DMS153 (cell line): ENCODE measurements around the gene KRT38.
"Not testable (repeated sequence)": the region's sequence is repeated elsewhere in the genome, so short reads cannot be mapped to it uniquely, and the experiment has no call there.

Experiments
- DNase-seq: peaks from one replicate; lab custom pipeline; 2025; lab: John Stamatoyannopoulos, UW

Gene KRT38

DNA sequence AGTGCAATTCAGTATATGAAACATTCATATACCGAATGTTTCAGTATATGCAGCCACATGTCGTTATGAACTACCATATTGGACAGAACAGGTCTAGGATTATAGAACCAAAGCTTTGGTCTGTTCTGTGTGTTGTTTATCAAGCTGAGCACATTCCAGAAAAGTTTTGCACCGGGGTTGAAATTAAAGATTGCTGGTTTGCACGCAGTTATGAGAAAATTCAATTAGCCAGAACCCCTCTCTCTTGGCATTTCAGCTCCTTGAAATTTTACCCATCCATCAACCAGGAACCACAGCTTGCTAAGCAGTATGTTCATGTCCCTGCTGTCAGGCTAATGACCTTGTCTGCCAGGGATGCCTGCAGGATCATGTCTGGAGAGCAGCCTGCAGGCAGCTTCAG lies 16.9 kb upstream of the KRT38 start:
- DNase-seq, result no peak

DNA sequence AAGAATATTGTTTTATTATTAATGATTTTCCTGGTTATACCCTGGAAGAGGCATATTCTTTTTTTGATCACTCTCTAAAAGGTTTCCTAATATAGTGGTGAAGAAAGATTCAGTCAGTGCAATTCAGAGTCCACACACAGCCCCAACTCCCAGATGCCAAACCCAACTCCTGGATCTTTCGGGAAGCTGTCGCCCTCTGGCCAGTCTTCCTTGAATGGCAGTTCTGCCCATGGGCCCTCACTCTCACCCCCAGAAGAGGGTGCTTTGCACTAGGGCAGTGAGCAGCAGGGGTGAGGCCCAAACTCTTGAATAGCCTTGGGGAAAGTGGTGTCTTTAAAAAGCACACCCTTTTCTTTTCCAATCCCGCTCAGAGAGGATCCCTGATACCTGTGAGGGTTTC lies 15.4 kb upstream of the KRT38 start:
- no peak for DNase-seq

GRCh38 chr17:41455236-41455635 lies 14.5 kb upstream of the KRT38 start:
- DNase-seq, result no peak

DNA sequence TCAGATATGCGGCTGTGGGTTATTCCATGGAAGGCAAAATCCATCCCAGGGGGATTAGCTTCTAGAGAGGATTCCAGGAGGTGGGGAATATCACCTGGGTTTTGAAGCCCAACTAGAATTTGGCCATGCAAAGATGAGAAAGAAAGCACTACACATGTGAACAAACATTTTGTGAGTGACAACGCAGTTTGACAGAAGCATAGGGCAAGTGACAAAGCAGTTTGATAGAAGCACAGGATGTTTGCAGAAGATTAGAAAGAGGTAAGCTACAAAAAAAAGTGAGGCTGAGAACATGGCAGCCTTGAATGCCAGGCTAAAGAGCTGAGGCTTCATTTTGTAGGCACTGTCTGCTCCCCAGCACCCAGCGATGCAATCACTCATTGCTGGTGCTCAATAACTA lies 12.3 kb upstream of the KRT38 start:
- no peak for DNase-seq

GRCh38 chr17:41452281-41452680 lies 11.5 kb upstream of the KRT38 start:
- DNase-seq, result no peak

GRCh38 chr17:41451154-41451728 lies 10.5 kb upstream of the KRT38 start:
- no peak for DNase-seq

- no peak for DNase-seq
Measured at GRCh38 chr17:41449008-41449407, 8.2 kb upstream of the KRT38 start.

- DNase-seq, result no peak
Measured at GRCh38 chr17:41448506-41448905, 7.7 kb upstream of the KRT38 start.

- no peak for DNase-seq
Measured at GRCh38 chr17:41446806-41447205, 6.0 kb upstream of the KRT38 start.

DNA sequence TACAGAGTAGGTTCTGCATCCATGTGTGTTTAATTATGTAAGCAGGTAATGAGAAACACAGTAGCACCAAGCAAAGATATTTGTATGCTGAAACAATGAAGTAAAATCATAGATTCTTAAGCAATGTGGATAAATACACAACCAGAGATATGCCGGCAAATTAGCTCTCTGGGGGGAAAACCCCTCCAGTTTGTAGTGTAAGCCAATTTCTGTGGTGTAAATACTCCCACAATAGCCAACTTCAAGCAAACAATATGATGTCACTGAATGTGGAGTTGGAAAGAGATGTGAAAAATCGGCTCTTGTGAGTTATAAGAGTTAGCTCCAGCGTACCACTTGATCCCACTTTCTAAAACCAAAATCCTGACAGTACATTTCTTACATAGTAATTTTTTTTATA lies 3.9 kb upstream of the KRT38 start:
- DNase-seq, result no peak

GRCh38 chr17:41444186-41444585 lies 3.4 kb upstream of the KRT38 start:
- DNase-seq, result no peak

GRCh38 chr17:41442739-41443138 lies 2.0 kb upstream of the KRT38 start:
- DNase-seq, result no peak

DNA sequence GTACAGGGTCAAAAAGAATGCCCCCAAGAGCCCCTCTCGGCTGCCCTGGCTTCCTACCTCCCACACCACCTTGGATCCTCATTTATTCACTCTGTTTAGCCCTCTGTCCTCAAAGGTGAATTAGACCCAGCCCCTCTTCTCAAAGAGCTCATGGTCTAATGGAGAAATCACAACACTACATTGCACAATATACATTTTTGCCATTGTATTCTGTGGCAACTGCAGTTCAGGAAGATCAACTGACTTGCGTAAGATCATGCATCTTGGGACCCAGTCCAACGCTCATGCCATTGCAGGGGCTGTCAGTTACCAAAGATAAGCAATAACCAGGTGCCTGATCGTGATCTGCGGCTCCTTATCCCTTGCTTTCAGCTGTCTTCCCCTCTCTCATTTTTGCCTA lies 1.4 kb downstream of the KRT38 start:
- DNase-seq, result no peak

DNA sequence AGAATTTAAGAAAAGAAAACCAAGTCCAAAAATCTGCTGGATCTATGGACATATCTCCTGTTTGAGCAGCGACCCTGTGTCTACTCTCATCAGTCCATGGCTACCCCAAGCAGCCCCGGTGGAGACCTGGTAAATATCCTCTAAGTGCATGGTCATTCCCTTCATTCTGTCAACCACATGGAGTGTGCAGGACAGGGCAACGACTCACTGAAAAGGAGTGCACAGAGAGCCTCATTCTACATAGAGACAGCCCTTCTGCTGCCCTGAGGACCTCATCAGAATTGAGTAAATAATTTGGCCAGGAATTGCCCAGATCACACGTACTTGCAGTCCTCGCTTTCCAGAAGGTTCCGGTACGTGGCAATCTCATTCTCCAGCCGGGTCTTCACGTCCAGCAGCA lies 3.0 kb downstream of the KRT38 start:
- no peak for DNase-seq

DNA sequence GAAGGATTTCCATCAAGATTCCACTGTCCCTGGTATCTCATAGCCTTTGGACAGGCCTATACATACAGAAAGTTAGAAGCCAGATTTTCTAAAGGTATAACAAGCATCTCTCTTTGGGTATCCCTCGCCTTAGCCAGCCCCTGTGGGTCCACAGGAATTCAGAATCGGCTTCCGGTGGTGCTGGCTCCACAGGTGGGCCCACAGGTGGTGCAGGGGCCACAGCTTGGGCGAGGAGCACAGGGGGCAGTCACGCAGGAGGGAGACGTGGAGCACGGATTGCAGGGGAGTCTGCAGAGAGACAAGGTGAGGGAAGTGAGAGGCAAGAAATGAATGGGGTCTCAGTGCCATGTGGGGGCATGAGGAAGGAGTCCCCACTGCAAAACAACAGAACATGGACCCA lies 3.5 kb downstream of the KRT38 start:
- DNase-seq, result no peak

GRCh38 chr17:41434415-41434814 lies 6.4 kb downstream of the KRT38 start:
- no peak for DNase-seq

DNA sequence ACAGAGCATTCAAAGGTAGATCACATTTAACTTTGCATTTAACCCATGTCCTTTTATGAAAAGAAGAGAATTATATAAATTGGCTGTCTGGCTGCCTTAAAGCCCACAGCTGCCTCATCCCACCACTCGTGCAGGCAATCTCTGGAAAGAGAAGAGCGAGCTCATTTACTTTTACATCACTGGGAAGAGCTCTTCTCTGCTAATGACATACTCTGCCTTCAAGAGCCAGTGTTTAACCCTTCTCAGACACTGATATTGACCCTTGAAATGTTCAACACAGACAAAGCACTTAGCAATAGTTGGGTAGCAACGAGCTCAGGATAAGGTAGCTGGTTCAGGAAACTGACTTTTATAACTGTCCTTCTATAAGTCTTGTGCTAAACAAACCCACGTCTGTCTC lies 6.8 kb downstream of the KRT38 start:
- DNase-seq, result no peak

GRCh38 chr17:41433586-41433985 lies 7.2 kb downstream of the KRT38 start:
- no peak for DNase-seq

DNA sequence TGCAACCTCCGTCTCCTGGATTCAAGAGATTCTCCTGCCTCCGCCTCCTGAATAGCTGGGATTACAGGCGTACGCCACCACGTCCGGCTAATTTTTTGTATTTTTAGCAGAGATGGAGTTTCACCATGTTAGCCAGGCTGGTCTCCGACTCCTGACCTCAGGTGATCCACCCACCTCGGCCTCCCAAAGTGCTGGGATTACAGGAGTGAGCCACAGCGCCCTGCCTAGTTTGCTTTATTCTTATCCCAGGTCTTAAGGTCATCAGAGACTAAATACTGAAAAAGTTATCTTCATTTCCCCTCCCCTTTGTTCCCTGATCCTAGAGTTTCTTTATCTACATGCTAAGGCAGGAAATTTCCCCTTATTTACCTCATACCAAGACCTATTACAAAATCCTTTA lies 10.4 kb downstream of the KRT38 start:
- DNase-seq, result not testable (repeated sequence)

DNA sequence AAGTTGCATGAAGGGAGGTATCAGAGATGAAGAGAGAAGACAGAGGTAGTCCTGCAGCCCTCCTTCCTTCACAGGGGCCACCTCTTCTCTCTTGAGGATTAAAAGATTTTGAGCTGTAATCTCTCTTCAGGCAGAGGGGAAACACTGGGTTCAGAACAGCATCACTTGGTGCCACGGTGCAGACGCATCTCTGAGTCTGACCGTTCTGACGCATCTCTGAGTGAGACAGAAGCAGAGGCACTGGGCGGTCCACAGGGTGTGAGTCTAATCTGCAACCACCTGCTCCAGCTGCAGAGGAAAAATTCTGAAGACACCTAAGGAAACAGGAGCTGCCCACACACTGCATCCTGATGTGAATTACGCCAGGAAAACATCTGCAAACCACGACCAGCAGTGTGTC lies 11.1 kb downstream of the KRT38 start:
- DNase-seq, result no peak

- DNase-seq, result no peak
Measured at GRCh38 chr17:41428591-41429291, 12.0 kb downstream of the KRT38 start.

- DNase-seq, result no peak
Measured at GRCh38 chr17:41424111-41424635, 16.6 kb downstream of the KRT38 start, which contains the start of gene KRT37. Gene KRT37, minus strand, starts transcription at chr17:41424585. Its CDS starts 62 bp downstream, at chr17:41424523.

DNA sequence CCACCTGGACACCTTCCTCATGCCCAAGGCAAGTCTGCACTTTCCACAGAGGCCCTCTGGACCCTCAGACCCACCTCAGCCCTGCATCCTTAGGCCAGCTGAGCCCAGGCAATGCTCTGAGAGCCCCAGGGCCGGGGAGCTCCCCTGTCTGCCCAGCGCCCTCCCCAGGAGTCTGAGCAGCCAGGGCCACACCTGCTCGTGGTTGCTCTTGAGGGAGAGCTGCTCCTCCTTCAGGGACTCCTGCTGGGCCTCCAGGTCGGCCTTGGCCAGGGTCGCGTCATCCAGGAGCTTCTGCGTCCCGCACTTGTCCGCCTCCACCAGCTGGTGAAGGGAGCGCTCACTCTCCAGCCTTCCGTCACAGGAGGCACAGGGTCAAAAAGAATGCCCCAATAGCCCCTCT lies 18.2 kb downstream of the KRT38 start:
- DNase-seq, result not testable (repeated sequence)

GRCh38 chr17:41421617-41422016 lies 19.2 kb downstream of the KRT38 start:
- DNase-seq, result no peak
